ENCODE data around the gene SLC2A1.

Gene SLC2A1

DNA sequence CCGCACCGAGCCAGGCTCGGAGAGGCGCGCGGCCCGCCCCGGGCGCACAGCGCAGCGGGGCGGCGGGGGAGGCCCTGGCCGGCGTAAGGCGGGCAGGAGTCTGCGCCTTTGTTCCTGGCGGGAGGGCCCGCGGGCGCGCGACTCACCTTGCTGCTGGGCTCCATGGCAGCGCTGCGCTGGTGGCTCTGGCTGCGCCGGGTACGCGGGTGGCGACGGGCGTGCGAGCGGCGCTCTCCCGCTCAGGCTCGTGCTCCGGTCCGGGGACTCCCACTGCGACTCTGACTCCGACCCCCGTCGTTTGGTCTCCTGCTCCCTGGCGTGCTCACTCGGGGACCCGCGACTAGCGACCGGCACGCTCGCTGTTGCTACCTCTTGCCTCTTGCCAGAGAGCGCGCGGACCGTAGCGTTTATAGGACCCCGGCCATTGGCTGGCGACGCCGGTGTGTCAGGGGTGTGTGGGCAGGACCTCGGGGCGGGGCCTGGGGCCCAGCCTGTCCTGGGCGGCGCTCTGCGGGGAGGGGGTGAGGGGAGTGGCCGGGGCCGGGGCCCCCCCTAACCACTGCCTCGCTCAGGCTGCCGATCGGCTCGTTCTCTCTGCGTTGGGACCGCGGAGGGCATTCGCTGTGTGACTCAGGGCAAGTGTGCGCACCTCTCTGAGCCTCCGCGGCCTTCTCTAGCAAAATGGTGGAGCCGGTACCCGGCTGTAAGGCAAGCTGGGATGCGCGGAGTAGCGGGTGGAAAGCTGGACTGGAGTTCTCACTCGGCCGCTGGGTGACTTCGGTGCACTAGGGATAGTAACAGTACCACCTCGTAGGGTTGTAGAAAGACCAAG, at the start of gene SLC2A1:
Gene SLC2A1 (minus strand): TSS at position 381 of the 832 bp plus-strand sequence. CDS start 217 bp downstream, at position 164.
- peak; percentile 79 to 90 for DNase-seq (ENCODE audit: low read depth in 2 of 2, low spot score in 1 of 2)

GRCh38 chr1:43007377-43008114, 48.9 kb upstream of the SLC2A1 start:
- DNase-seq (ENCODE audit: low read depth in 2 of 2, low spot score in 1 of 2), result no peak

- DNase-seq (ENCODE audit: low read depth in 2 of 2, low spot score in 1 of 2), result no peak
These were observed 47.0 kb upstream of the SLC2A1 start for GRCh38 chr1:43005460-43006361.

- no peak for DNase-seq (ENCODE audit: low read depth in 2 of 2, low spot score in 1 of 2)
These were observed 46.2 kb upstream of the SLC2A1 start for GRCh38 chr1:43004587-43005459.

DNA sequence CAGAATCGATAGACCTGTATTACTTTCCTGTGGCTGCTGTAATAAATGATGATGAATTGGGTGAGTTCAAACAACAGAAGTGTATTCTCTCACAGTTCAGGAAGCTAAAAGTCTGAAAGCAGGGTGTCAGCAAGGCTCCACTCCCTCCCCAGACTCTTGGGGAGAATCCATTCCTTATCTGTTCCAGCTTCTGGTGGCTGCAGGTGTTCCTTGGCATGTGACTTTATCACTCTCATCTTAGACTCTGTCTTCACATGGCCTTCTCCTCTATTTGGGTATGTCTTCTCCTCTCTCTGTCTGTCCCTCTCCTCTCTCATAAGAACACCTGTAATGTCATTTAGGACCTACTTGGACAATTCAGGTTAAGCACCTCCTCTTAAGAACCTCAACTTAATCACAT, 44.1 kb upstream of the SLC2A1 start:
- no peak for DNase-seq (ENCODE audit: low read depth in 2 of 2, low spot score in 1 of 2)

- DNase-seq (ENCODE audit: low read depth in 2 of 2, low spot score in 1 of 2), result no peak
These were observed 43.4 kb upstream of the SLC2A1 start for GRCh38 chr1:43002116-43002515.

DNA sequence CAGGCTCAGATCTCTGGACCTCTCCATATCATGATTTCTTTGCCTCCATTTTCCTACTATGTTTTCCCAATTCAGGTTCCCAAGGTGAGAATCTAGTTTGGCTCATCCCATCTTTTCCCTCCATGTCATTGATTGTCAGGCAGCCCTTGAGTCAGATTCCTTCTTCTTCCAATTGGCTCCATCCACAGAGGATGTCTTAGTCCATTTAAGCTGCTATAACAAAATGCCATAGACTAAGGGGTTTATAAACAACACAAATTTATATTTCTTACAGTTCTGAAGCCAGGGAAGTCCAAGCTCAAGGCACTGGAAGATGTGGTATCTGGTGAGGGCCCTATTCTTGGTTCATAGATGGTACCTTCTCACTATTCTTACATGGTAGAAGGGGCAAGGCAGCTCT, 42.8 kb upstream of the SLC2A1 start:
- no peak for DNase-seq (ENCODE audit: low read depth in 2 of 2, low spot score in 1 of 2)

DNA sequence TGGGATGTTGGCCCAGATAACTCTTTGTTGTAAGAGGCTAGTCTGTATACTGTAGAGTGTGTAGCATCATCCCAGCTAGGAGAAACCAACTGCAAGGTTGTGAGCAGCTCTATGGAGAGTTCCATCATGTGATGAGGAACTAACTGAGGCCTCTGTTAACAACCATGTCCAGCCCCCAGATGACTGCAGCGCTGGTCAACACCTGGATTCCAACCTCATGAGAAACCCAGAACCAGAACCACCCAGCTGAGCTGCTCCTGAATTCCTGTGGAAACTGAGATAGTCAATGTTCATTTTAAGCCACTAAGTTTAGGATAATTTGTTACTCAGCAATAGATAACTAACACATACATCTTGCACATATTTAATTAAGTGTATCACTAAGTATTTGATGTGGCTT, 41.6 kb upstream of the SLC2A1 start:
- no peak for DNase-seq (ENCODE audit: low read depth in 2 of 2, low spot score in 1 of 2)

GRCh38 chr1:42999308-42999707, 40.6 kb upstream of the SLC2A1 start:
- DNase-seq (ENCODE audit: low read depth in 2 of 2, low spot score in 1 of 2), result no peak

GRCh38 chr1:42998386-42998785, 39.7 kb upstream of the SLC2A1 start:
- no peak for DNase-seq (ENCODE audit: low read depth in 2 of 2, low spot score in 1 of 2)

DNA sequence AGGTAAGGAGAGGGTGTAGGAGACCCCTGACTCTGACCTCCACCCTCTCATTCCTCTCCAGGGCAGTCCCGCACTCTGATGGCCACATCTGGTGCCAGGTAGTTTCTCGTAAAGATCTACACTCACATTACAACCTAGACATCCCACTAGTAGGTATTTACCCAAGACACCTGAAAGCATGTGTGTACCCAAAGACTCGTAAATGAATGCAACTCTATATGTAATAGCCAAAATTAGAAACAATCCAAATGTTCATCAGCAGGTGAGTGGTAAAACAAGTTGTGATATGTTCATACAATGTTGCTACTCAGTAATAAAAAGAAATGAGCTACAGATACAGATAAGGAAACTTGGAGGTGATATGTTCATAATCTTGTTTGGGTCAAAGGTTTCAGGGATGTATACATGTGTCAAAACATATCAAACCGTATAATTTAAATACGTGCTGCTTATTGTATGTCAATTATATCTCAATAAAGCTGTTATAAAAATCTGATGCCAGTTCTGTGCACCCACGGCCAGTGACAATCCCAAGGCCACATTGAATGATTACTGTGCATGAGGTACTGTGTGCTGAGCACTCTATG, 37.8 kb upstream of the SLC2A1 start:
- DNase-seq (ENCODE audit: low read depth in 2 of 2, low spot score in 1 of 2), result no peak

- no peak for DNase-seq (ENCODE audit: low read depth in 2 of 2, low spot score in 1 of 2)
These were observed 35.0 kb upstream of the SLC2A1 start for GRCh38 chr1:42993502-42994136.

GRCh38 chr1:42992054-42992571, 33.4 kb upstream of the SLC2A1 start:
- DNase-seq (ENCODE audit: low read depth in 2 of 2, low spot score in 1 of 2), result no peak

GRCh38 chr1:42990757-42991346, 32.2 kb upstream of the SLC2A1 start:
- no peak for DNase-seq (ENCODE audit: low read depth in 2 of 2, low spot score in 1 of 2)

DNA sequence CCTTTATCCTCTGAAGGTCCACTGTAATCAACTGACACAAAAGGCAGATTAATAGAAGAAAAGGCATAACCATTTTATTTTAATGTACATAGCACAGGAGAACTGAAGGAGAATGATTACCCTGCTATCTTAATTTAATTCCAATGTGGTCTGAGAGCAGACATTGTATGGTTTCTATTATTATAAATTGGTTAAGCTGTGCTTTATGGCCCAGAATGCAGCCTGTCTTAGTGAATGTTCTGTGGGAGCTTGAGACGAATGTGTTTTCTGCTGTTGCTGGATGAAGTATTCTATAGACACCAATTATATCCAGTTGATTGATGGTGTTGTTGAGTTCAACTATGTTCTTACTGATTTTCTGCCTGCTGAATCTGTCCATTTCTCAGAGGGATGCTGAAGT, 25.0 kb upstream of the SLC2A1 start:
- DNase-seq (ENCODE audit: low read depth in 2 of 2, low spot score in 1 of 2), result no peak

DNA sequence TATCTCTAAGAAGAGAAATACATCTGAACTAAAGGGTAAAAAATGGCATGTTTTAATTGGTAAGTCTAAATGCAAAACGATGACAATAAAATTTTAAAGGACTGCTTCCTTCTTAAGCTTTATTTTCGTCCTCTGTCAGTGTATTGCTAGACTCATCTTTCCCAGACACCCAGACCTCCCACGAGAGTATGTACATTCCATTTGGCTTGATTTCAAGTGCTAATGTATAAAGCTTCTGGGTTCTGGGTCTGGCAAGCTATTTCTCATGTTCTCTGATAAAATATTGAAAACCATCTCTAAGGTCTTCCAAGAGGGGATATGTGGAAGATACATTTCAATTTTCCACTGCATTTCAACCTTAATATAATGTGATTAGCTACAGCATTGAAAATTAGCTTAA, 24.6 kb upstream of the SLC2A1 start:
- no peak for DNase-seq (ENCODE audit: low read depth in 2 of 2, low spot score in 1 of 2)

DNA sequence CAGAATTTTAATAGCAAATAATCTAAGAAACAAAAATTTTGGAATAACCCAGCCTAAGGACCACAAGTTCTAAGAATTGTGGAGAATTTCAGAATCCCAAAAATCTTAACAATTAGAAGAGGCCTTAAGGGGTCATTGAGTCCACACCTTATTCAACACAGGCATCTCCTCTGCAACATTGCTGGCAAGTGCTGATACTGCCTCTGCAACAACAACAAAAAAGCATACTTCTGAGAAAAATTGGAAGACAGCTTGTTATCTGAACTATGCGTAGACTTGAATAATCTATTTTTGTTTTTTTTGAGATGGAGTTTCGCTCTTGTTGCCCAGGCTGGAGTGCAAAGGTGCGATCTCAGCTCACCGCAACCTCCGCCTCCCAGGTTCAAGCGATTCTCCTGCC, 24.0 kb upstream of the SLC2A1 start:
- no peak for DNase-seq (ENCODE audit: low read depth in 2 of 2, low spot score in 1 of 2)

DNA sequence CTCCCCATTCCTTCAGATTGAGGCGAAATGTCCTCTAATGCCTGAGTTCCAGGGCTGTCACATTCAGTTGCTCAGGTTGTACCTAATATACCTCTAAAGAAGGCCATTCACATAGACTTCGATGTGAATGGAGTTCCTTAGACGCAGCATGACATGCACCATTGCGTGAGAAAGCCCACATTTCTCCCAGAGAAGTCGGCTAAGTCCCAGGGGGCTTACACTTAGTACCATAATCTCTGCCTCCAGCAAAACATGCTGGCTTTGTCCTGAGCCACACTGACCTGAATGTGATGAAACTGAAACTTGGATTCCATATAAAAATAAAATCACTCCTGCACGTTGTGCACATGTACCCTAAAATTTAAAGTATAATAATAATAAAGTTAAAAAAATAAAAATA, 23.2 kb upstream of the SLC2A1 start:
- DNase-seq (ENCODE audit: low read depth in 2 of 2, low spot score in 1 of 2), result no peak

DNA sequence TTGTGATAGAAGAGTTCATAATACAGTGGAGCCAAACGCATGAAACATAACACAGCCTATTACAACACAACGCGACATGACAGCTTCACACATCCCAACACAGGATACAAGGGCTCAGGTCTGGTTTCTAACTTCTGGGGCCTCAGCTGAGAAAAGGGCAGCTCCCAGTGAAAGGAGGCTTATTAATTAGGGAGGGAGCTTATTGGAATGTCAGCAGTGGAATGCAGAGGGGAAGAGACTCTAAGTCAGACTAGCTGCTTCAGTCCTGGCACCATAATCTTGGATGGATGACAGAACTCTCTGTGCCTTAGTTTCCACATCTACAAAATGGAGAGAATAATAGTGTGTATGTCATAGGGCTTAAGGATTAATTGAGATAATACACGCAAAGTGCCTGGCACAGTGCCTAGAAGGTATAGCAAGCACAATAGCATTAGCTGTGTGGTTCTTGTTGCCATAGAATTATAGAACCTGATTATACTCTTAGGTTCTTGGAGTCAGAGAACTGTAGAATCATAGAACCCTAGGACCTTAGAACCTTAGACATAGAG, 22.7 kb upstream of the SLC2A1 start:
- no peak for DNase-seq (ENCODE audit: low read depth in 2 of 2, low spot score in 1 of 2)
